Fibroblast of the aortic adventitia (primary cell): Measurements from ENCODE around the gene GALM. TPM values are rescaled to one million over a fixed set of nuclear protein-coding genes. Genes with fewer than 3 reads are reported as not detected.
"Not testable (repeated sequence)": the region's sequence is repeated elsewhere in the genome, so short reads cannot be mapped to it uniquely, and the experiment has no call there.

ENCODE experiments used
- DNase-seq: peaks from one replicate; pipeline ENCODE4 v3.0.0-alpha.2; 2010; ENCODE audit warnings: low read depth
- H3K4me3 ChIP-seq: 2 replicates; pipeline ENCODE4 v1.5.1; 2011; ENCODE audit warnings: low read depth, mild to moderate bottlenecking, control low read depth, low read length, moderate library complexity
- total RNA-seq: library from RNA; depleted of rRNA; stranded (reverse); fragments of >200 nt; gene quantifications from 2 replicates; pipeline ENCODE4 v1.2.3, GENCODE V29; 2012; ENCODE audit warnings: low replicate concordance
- TF ChIP-seq, protein P1 (sequence below): IDR thresholded peaks from 2 replicates; pipeline ENCODE4 v1.5.1; 2011; ENCODE audit warnings: mild to moderate bottlenecking, low read length, control low read depth, inconsistent platforms; ENCODE audit not compliant: insufficient read depth

GALM gene
- total RNA-seq, 1 donor, result 27.7 TPM

DNA sequence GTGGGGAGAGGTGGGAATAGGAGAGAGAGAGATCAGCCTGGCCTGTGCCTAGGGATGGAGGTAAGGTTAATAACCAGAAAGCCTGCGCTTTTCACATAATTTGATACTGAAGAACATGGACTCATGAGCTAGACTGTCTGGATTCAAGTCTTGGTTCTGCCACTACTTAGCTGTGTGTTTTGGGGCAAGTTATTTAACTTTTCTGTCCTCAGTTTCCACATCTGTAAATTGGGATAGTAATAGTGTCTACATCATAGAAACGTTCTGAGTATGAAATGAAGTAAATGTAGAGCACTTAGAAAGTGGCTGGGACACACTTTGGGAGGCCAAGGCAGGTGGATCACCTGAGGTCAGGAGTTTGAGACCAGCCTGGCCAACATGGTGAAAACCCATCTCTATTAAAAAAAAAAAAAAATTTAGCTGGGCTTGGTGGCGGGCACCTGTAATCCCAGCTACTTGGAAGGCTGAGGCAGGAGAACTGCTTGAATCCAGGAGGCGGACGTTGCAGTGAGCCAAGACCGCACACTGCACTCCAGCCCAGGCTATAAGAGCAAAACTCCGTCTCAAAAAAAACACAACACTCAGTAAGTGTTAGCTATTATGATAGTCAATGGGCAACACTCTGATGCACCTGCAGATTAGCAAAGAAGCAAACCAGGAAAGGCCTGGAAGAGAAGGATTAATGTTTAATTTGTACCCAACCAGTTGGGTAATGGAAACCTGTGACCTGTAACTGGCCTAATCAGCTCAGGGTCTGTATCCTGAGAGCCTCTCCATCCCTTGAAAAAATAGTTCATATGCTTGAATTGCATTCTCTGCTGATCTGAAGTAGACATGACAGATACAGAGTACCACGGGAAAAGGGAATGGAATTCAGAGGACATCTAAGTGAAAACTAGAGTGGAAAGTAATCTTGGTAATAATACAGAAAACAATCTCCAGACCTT lies 6.8 kb downstream of the GALM start:
- no peak for DNase-seq
- no peak overlapping the region for H3K4me3 ChIP-seq
- TF ChIP-seq, protein P1, sequence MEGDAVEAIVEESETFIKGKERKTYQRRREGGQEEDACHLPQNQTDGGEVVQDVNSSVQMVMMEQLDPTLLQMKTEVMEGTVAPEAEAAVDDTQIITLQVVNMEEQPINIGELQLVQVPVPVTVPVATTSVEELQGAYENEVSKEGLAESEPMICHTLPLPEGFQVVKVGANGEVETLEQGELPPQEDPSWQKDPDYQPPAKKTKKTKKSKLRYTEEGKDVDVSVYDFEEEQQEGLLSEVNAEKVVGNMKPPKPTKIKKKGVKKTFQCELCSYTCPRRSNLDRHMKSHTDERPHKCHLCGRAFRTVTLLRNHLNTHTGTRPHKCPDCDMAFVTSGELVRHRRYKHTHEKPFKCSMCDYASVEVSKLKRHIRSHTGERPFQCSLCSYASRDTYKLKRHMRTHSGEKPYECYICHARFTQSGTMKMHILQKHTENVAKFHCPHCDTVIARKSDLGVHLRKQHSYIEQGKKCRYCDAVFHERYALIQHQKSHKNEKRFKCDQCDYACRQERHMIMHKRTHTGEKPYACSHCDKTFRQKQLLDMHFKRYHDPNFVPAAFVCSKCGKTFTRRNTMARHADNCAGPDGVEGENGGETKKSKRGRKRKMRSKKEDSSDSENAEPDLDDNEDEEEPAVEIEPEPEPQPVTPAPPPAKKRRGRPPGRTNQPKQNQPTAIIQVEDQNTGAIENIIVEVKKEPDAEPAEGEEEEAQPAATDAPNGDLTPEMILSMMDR, result no peak

DNA sequence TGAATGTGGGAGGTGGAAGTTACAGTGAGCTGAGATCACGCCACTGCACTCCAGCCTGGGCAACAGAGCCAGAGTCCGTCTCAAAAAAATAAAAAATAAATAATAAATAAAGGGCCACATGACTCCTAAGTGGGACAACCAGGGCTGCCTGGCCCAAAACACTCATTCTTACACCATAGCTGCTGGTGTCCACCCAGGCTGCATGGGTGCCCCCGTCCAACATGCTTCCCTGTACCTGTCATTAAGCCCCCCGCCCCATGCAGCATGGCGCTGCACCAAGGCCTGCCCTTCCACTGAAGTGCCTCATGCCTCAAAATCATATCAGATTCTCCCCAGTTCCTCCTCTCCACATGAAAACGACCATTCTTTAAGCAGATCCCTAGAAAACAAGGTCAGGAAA lies 10.8 kb downstream of the GALM start:
- TF ChIP-seq, protein P1, result no peak
- DNase-seq, result no peak
- H3K4me3 ChIP-seq, result no peak overlapping the region

DNA sequence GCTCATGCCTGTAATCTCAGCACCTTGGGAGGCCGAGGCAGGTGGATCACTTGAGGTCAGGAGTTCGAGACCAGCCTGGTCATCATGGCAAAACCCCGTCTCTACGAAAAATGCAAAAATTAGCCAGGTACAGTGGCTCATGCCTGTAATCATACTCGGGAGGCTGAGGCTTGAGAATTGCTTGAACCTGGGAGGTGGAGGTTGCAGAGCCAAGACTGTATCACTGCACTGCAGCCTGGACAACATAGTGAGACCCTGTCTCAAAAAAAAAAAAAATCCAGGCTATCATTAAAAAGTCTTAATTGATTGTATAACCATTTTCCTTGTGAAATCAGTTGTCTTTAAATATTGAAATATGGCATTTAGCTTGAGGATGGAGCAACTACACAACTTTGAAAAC lies 15.0 kb downstream of the GALM start:
- not testable (repeated sequence) for H3K4me3 ChIP-seq, DNase-seq

DNA sequence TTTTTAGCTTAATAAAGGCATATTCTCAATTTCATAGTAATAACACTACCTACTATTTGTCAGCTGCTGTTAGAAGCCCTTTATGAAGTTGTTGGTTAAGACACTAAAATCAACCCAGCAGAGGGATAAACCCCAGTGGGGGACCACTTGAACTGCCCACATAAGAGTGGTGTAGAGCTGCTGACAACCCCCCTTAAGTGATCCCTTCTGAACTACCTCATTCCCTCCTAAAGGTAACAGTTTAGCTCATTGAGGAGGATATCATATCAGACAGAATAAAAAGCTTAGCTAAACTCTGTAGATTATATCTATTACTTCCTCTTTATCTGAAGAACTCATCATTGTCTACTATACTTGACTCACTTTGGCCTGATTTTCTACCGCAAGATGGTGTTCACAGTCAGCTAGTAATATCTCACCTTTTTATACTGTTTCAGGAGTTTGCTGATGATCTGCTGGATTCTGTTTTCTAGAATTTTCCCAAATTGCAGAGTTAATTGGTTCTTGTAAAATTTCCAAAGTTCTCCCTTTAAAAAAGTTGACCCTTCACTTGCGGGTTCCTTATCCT lies 16.2 kb downstream of the GALM start:
- TF ChIP-seq, protein P1, result no peak

DNA sequence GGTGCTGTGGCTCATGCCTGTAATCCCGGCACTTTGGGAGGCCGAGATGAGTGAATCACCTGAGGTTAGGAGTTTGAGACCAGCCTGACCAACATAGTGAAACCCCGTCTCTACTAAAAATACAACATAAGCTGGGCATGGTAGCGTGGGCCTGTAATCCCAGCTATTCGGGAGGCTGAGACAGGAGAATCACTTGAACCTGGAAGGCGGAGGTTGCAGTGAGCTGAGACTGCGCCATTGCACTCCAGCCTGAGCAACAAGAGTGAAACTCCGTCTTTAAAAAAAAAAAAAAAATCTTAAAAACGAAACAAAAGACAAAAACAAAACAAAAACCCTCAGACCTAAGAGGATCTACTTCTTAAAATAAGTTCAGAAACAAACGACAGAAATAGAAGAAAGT lies 16.7 kb downstream of the GALM start:
- DNase-seq, H3K4me3 ChIP-seq: not testable (repeated sequence)

More for the DNA sequence above, 16.2 kb downstream of the GALM start:
- no peak overlapping the region for H3K4me3 ChIP-seq
- DNase-seq, result no peak

DNA sequence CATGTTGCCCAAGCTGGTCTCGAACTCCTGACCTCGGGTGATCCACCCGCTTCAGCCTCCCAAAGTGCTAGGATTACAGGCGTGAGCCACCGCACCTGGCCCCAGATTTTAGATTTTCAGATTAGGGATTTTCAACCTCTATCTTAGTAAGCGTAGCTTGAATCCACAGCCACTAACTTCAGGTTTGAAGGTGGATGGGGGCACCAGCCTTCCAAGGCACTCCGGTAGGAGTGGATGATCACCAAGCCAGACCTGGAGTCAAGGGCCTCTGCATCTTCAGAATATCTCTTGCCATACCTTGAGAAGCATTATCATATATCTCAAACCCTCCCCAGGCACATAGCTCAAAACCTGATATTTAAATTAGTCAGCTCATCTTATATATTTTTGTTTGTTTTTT lies 17.9 kb downstream of the GALM start:
- DNase-seq, result no peak
- TF ChIP-seq, protein P1, result no peak
- H3K4me3 ChIP-seq, result no peak overlapping the region

DNA sequence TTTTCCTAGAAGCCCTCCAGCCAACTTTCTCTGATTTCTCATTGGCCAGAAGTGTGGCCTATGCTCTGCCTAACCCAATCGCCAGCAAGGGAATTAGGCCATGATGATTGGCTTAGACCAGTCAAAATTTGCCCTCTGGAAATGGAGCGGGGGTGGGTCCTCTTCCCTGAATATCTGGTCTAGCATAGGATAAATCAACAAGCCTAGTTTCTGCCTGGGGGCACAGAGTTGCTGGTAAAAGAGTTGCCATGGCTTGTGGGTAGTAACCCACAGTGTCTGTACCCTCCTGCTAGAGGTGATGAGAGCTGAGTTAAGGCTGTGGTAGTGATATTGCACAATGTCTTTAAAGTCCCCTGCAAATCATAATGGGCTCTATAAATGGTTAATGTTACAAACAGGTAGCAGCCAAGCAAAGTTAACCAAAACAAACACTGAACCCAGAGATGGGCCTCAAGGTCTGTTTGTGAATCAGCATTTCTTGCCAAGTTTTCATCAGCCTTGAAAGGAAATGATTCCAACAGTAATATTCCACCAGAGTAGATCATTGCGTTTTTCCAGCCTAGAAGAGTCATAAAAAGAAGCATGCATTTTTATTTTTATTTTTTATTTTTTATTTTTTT lies 19.3 kb downstream of the GALM start:
- DNase-seq, result peak; percentile 34
- TF ChIP-seq, protein P1, result no peak
- H3K4me3 ChIP-seq, result no peak overlapping the region
